ENCODE results near the gene POU2F1.

- TF ChIP-seq POLR2A (IDR thresholded peaks at IDR 0.05) (no peak), CTCF (IDR thresholded peaks at IDR 0.05) (no peak), EP300 (IDR thresholded peaks at IDR 0.05) (no peak)
Measured at GRCh38 chr1:167185062-167185461, 35.6 kb upstream of the POU2F1 start.

All from tibial nerve (tissue), 4 donors.